Measurements from ENCODE around the gene KRT8.

DNA sequence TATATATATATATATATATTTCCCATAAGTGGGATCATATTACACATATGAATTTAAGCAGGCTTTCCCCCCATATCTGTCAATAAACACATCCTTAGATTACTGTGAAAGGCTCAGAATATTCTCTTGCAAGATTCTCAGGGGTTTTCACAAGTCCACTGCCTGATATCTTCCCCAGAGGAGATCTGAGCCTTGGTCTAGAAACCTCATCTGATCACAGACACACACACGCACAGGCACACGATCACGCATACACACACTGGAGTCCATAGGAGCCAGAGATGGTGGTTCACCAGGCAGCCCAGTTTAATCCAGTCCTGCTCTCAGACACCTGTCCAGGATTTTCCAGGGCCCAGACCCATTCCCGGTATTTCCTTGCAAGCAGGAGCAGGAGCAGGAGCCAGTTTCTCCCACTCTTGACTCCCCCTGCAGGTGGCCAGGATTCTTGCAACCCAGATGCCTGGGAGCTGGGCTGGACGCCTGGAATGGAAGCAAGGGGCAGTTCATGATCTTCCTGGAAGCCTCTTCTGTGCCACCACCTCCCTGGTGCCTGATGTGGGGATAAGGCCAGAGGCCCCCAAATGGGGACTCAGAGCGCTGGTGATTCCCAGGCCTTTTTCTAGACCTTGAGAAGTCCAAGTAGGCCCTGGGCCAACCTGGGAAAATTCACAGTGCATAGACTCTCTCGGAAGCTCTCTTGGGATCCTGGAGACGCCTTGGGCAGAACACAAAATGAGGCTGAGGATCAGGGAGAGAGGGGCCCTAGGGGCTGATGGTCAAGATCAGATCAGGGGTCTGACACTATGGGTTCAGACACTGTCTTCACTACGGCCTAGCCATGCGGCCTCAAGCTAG lies 39.6 kb downstream of the KRT8 start:
- TF ChIP-seq, protein P1, sequence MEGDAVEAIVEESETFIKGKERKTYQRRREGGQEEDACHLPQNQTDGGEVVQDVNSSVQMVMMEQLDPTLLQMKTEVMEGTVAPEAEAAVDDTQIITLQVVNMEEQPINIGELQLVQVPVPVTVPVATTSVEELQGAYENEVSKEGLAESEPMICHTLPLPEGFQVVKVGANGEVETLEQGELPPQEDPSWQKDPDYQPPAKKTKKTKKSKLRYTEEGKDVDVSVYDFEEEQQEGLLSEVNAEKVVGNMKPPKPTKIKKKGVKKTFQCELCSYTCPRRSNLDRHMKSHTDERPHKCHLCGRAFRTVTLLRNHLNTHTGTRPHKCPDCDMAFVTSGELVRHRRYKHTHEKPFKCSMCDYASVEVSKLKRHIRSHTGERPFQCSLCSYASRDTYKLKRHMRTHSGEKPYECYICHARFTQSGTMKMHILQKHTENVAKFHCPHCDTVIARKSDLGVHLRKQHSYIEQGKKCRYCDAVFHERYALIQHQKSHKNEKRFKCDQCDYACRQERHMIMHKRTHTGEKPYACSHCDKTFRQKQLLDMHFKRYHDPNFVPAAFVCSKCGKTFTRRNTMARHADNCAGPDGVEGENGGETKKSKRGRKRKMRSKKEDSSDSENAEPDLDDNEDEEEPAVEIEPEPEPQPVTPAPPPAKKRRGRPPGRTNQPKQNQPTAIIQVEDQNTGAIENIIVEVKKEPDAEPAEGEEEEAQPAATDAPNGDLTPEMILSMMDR (IDR thresholded peaks at IDR 0.05; ENCODE audit: insufficient read depth, low read depth, low read length): peak; percentile 81
- TF ChIP-seq EZH2 (IDR thresholded peaks at IDR 0.05; ENCODE audit: insufficient read depth, low read length): no peak
